ENCODE data around the gene ETHE1.
A peak's percentile ranks its signal among the peaks of the same experiment; 100 is the strongest.
"Not testable (repeated sequence)": the region's sequence is repeated elsewhere in the genome, so short reads cannot be mapped to it uniquely, and the experiment has no call there.

Gene ETHE1

GRCh38 chr19:43551399-43552197 lies 24.6 kb upstream of the ETHE1 start:
- no peak for DNase-seq

DNA sequence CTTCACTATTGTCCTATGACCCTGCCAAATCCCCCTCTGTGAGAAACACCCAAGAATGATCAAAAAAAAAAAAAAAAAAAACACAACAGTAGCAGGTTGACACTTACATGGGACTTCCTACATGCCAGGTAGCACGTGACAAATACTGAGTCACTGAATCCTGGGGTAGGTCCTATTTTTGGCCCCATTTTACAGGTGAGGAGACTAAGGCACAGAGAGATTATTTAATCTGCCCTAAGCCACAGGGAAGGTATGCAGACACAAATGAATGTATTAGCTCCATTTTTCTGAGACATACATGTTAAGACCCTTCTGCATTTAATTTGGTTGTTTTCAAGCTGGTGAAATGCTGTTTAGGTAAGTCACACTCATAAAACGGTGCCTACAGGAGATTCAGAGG lies 21.7 kb upstream of the ETHE1 start:
- no peak for DNase-seq

GRCh38 chr19:43547926-43548325 lies 20.9 kb upstream of the ETHE1 start:
- DNase-seq, result not testable (repeated sequence)

DNA sequence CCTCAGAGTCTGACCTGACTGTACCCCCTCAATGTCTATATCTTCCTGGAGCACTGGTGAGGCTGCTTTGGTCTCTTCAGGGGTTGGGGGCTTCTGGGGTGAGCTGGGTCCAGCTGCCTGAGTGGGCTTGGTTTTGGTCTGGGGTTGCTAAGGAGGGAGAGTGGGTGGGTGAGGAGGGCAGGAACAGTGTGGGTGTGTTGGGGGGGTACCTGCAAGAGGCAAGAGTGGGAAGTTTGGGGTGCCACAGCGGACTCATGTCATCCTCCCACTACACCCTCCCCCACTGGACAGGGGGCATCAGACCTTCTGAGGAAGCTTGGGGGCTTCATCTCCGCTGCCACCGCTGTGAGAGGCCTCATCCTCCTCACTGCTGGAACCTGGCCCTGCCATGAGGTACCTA lies 19.6 kb upstream of the ETHE1 start:
- DNase-seq, result no peak

DNA sequence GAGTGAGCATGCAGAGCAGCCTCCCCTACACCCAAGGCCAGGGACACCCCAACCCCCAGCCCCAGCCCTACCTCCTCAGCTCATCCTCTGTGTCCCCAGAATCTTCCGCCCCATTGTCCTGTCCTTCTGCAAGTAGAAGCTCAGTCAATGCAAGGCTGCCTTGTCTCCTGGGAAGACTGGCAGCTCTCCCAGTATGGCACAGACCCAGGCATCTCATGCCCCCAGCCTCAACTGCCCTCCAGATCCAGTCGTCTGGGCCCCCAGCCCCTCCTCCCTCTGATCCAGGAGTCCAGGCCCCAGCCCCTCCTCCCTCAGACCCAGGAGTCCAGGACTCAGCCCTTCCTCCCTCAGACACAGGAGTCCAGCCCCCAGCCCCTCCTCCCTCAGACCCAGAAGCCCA lies 19.0 kb upstream of the ETHE1 start:
- DNase-seq, result no peak

DNA sequence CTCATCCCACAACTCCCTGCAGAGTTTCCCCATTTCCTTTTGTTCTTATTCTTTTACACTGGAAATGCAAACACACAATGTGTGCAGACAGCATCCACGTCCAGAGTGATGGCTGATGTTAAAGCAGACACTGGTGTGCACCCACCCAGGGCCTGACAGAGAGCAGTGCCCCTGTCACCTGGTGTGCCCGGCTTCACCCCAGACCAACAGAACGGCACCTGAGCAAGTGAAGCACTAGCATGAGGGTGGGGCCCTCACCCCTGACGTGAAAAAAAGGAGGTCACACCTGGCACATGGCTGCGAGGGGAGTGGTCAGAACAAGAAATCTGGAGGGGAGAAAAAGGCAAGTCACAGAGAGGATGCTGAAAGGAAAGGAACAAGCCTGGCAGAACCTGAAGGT lies 18.3 kb upstream of the ETHE1 start:
- no peak for DNase-seq

DNA sequence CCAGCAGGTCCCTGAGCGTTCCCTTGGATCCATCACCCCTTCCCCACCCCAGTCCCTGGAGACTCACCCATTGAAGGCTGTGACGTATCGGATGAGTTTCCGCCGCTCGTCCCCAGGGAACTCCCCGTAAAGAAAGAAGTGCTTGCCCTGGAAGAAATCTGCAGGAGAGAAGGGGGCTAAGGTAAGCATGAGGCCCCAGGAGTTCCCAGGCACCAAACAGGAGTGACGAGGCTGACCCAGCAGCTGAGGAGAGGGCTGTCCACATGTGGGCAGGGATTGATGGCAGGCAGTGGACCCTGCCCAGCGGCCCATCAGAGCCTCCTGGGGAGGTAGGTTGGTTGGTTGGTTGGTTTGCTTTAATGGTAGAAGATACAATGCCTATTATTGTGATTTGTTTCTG lies 17.1 kb upstream of the ETHE1 start:
- no peak for DNase-seq

DNA sequence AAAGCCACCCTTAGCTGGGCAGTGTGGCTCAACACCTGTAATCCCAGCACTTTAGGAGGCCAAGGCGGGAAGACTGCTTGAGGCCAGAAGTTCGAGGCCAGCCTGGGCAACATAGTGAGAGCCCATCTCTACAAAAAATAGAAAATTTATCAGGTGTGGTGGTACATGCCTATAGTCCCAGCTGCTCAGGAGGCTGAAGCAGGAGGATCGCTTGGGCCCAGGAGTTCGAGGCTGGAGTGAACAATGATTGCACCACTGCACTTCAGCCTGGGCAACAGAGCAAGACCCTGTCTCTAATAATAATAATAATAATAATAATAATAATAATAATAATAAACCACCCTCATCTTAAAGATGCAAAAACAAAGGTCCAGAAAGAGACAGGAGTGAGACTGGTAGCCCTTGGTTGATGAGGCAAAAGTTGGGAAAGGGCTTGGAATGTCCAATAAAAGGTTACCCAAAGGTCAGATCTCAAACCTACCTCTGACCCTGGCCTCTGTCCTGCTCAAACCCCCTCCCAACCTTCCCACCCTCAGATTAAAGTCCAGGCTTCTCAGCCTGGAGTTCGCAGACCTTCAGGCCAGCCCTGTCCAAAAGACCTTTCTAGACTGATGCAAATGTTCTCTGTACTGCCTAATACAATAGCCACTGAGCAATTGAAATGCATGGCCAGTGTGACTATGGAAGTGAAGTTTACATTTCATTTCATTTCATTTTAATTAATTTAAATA lies 15.1 kb upstream of the ETHE1 start:
- no peak for DNase-seq

DNA sequence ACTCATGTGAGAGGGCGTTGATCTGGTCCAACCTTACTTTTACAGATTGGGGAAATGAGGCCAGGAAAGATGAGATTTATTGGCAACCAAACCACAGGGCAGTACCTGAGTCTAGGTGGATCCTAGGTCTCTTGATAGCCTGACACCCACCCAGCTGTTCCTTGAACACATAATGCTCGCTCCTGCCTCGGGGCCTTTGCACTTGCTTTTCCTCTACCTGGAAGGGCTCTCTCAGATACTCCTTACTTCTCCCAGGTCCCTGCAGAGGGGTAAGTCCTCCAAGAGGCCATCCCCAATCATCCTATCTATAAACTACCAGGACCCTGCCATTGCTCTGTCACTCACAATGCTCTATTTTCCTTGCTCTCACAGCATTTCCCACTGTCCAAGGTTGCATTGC lies 13.4 kb upstream of the ETHE1 start:
- DNase-seq, result no peak

- no peak for DNase-seq
Measured at GRCh38 chr19:43538922-43539321, 11.9 kb upstream of the ETHE1 start.

GRCh38 chr19:43534816-43535761 lies 8.1 kb upstream of the ETHE1 start:
- DNase-seq, result peak; percentile 9

GRCh38 chr19:43534305-43534815 lies 7.4 kb upstream of the ETHE1 start:
- DNase-seq, result no peak

DNA sequence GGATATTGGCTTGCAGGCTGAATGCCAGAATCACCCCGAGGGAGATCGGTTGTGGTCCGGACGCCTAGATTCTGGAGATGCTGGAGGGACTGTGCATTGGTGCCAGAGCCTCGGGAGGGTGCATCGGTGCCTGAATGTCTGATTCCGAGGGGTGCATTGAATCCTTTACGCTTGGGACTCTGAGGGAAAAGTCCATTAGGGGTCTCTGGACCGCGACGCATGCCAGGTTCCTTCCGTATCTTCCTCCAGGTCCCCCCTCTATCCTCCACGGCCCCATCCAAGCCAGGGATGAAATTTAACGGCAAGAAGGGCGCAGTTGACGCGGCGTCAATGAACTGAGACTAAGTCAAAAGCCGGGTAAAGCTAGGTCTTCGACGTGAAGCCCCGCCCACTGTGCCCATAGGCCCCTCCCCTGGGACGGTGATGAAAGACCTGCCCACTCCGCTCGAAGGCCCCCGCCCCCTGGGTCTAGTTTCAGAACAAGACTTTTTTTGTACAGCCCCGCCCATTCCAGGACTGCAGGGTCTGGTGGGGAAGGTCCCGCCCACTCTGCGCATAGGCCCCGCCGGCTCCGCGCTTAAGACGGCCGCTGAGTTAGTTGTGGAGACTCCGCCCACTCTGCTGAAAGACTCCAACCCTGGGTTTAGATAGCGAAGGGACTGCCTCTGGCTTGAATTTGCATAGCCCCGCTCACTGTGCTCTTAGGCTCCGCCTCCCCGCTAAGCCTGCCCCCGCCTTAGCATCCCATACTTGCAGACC lies 6.7 kb upstream of the ETHE1 start:
- DNase-seq, result peak; percentile 85

GRCh38 chr19:43532962-43533545 lies 6.1 kb upstream of the ETHE1 start, which contains the start of gene ZNF575:
TSS of gene ZNF575 (plus strand) at chr19:43533188. CDS start at chr19:43534423, 1,235 bp downstream.
- peak; percentile 94 for DNase-seq

DNA sequence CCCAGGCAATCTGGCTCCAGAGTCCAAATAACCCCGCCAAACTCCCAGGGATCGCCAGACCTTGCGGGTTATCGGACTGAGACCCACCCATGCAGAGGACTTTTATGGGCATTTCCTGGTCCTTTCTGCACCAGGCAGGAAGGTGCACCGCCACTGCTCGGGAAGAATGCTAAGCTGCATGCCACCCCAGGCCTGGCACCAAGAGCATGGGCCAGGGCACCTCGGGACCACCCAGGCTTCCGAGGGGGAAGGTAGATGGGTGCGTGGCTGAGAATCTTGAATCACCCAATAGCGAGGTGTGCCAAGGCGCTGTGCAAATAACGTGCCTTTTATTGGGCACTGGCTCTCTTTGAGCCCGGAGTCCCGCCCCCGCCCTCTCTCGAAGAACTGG lies 5.6 kb upstream of the ETHE1 start:
- DNase-seq, result no peak

- DNase-seq, result no peak
Measured at GRCh38 chr19:43527860-43528622, 1.0 kb upstream of the ETHE1 start.

- no peak for DNase-seq
Measured at GRCh38 chr19:43525836-43526771, 897 bp downstream of the ETHE1 start.

GRCh38 chr19:43524922-43525835 lies 1.8 kb downstream of the ETHE1 start:
- DNase-seq, result no peak

- not testable (repeated sequence) for DNase-seq
Measured at GRCh38 chr19:43523696-43524095, 3.3 kb downstream of the ETHE1 start.
